Panc1 (cell line): ENCODE measurements around the gene NSL1. TPM values are rescaled to one million over a fixed set of nuclear protein-coding genes. Genes with fewer than 3 reads are reported as not detected.

Source experiments
- ATAC-seq: fragments of 200-7000 bp; cut with Tn5 transposase; 2 replicates; pipeline ENCODE4 v1.9.1; 2020; ENCODE audit warnings: mild to moderate bottlenecking, moderate library complexity
- BruUV-seq: library from RNA; stranded (reverse); fragments of 400-500 nt; replicated peaks from 2 replicates; lab custom pipeline; 2021; lab: Mats Ljungman, UMichigan
- CTCF ChIA-PET: fragments of 300-600 bp; sonication (Branson Sonifier 250); formaldehyde crosslinking; loops from one replicate; lab custom pipeline; 2022; ENCODE audit warnings: antibody characterized with exemption; lab: Charles Lee
- POLR2A ChIA-PET: fragments of 300-600 bp; sonication (Branson Sonifier 250); formaldehyde crosslinking; loops from one replicate; lab custom pipeline; 2022; ENCODE audit warnings: antibody characterized with exemption; lab: Charles Lee
- DNase-seq: peaks from one replicate; pipeline ENCODE4 v3.0.0-alpha.2; 2010; ENCODE audit warnings: low read depth, low spot score
- H3K27ac ChIP-seq: 2 replicates; pipeline ENCODE4 v1.5.1; 2011; ENCODE audit warnings: mild to moderate bottlenecking, low read length, inconsistent platforms
- H3K27me3 ChIP-seq: fragments of 200-500 bp; sonication (Bioruptor generic); 2 replicates; pipeline ENCODE4 v1.6.0; 2014; ENCODE audit warnings: low read length, inconsistent platforms; ENCODE audit not compliant: control insufficient read depth, insufficient read depth
- H3K36me3 ChIP-seq: fragments of 200-500 bp; sonication (Bioruptor generic); 2 replicates; pipeline ENCODE4 v1.5.1; 2014; ENCODE audit warnings: inconsistent platforms, mild to moderate bottlenecking, low read length, moderate library complexity; ENCODE audit not compliant: control insufficient read depth, insufficient read depth
- H3K4me1 ChIP-seq: 2 replicates; pipeline ENCODE4 v1.5.1; 2011; ENCODE audit warnings: inconsistent platforms, mild to moderate bottlenecking, low read length, moderate library complexity; ENCODE audit not compliant: control insufficient read depth, insufficient read depth
- H3K4me3 ChIP-seq, 2 experiments: 2 replicates each; pipeline ENCODE4 v1.5.1; 2011 to 2012; ENCODE audit warnings: low read depth in 2 of 2, low read length in 2 of 2, mild to moderate bottlenecking in 2 of 2, inconsistent platforms in 1 of 2, moderate library complexity in 1 of 2
- H3K9me3 ChIP-seq: fragments of 200-500 bp; sonication (Bioruptor generic); 2 replicates; pipeline ENCODE4 v1.5.1; 2014; ENCODE audit warnings: low read depth, mild to moderate bottlenecking, inconsistent platforms, low read length, moderate library complexity; ENCODE audit not compliant: control insufficient read depth, insufficient read depth
- CTCF ChIP-seq: fragments of 450-650 bp; IDR thresholded peaks from 2 replicates; pipeline ENCODE4 v1.5.1; 2017; ENCODE audit warnings: mild to moderate bottlenecking
- POLR2AphosphoS5 ChIP-seq: IDR thresholded peaks from 2 replicates; pipeline ENCODE4 v1.6.1; 2012; ENCODE audit warnings: mild to moderate bottlenecking, low read depth, low read length, moderate library complexity
- REST ChIP-seq, 2 experiments: IDR thresholded peaks; 2 replicates each; pipeline ENCODE4 v1.6.1; 2011 to 2012; ENCODE audit warnings: low read depth in 2 of 2, control low read depth in 1 of 2, low read length in 1 of 2, mild to moderate bottlenecking in 1 of 2, moderate library complexity in 1 of 2; ENCODE audit not compliant: insufficient read depth in 1 of 2
- SIN3A ChIP-seq: IDR thresholded peaks from 2 replicates; pipeline ENCODE4 v1.6.1; 2012; ENCODE audit warnings: low read depth, mild to moderate bottlenecking, low read length, moderate library complexity, borderline replicate concordance; ENCODE audit not compliant: insufficient read depth
- TCF7L2 ChIP-seq: IDR thresholded peaks from 2 replicates; pipeline ENCODE4 v1.6.1; 2011; ENCODE audit warnings: mild to moderate bottlenecking, low read depth, low read length, inconsistent platforms
- in situ Hi-C: cut with HindIII; loops from 2 replicates; pipeline ENCODE4 v1.10.0; 2016; ENCODE audit warnings: low sequenced_read_pairs, low pct_unique_long_range_greater_than_20kb
- intact Hi-C: fragments of 100-400 bp; cut with micrococcal nuclease; formaldehyde crosslinking; loops from one replicate; pipeline ENCODE4 v1.10.0; 2022; ENCODE audit not compliant: unreplicated experiment
- total RNA-seq: library from RNA; stranded (reverse); gene quantifications from one replicate; pipeline ENCODE4 v1.2.1, GENCODE V29; 2021; ENCODE audit not compliant: unreplicated experiment

NSL1 gene
- total RNA-seq, 1 experiment from 2014 or later: 21.8 TPM

GRCh38 chr1:212737559-212737958, 54.0 kb downstream of the NSL1 start:
- POLR2A ChIA-PET: interaction anchor here (0.7 kb wide), 1 partner anchor 29 kb away, joined by 3 read pairs; no protein-coding TSS in a partner anchor
- intact Hi-C loops (no loop called here), in situ Hi-C loops (no loop called here)

GRCh38 chr1:212733109-212733508, 58.5 kb downstream of the NSL1 start:
- CTCF ChIA-PET: no interaction called here
- in situ Hi-C loops: no loop called here
- no peaks in the 10 kb centered on the region for H3K27me3 ChIP-seq
- POLR2A ChIA-PET: no interaction called here
- no peak overlapping the region for H3K27ac ChIP-seq
- BruUV-seq: no TSS peak
- H3K4me3 ChIP-seq: no peak overlapping the region
- TF ChIP-seq POLR2AphosphoS5 (no peak), CTCF (no peak), REST (IDR thresholded peaks at IDR 0.05; ENCODE audit: insufficient read depth in 1 of 2, low read depth in 2 of 2, low read length in 1 of 2) (no peak), SIN3A (no peak), TCF7L2 (no peak)
- no peak for DNase-seq
- no peak for ATAC-seq
- no peaks in the 10 kb centered on the region for H3K9me3 ChIP-seq
- H3K4me1 ChIP-seq: no peaks in the 10 kb centered on the region
- no peaks in the 10 kb centered on the region for H3K36me3 ChIP-seq
- intact Hi-C loops: no loop called here

More at GRCh38 chr1:212737559-212737958, 54.0 kb downstream of the NSL1 start:
- no TSS peak for BruUV-seq
- TF ChIP-seq REST (IDR thresholded peaks at IDR 0.05; ENCODE audit: insufficient read depth in 1 of 2, low read depth in 2 of 2, low read length in 1 of 2) (no peak), POLR2AphosphoS5 (no peak), SIN3A (no peak), TCF7L2 (no peak), CTCF (no peak)
- Histone ChIP-seq H3K9me3 (no peaks in the 10 kb centered on the region), H3K4me1 (no peaks in the 10 kb centered on the region), H3K27me3 (no peaks in the 10 kb centered on the region), H3K36me3 (no peaks in the 10 kb centered on the region), H3K4me3 (no peak overlapping the region), H3K27ac (no peak overlapping the region)
- no peak for ATAC-seq
- CTCF ChIA-PET: no interaction called here
- no peak for DNase-seq
